NCI-H774 (cell line): ENCODE data around the gene CDKN2D.
"Not testable (repeated sequence)": the region's sequence is repeated elsewhere in the genome, so short reads cannot be mapped to it uniquely, and the experiment has no call there.

Source experiments
- DNase-seq: peaks from one replicate; lab custom pipeline; 2025; lab: John Stamatoyannopoulos, UW

The CDKN2D gene

DNA sequence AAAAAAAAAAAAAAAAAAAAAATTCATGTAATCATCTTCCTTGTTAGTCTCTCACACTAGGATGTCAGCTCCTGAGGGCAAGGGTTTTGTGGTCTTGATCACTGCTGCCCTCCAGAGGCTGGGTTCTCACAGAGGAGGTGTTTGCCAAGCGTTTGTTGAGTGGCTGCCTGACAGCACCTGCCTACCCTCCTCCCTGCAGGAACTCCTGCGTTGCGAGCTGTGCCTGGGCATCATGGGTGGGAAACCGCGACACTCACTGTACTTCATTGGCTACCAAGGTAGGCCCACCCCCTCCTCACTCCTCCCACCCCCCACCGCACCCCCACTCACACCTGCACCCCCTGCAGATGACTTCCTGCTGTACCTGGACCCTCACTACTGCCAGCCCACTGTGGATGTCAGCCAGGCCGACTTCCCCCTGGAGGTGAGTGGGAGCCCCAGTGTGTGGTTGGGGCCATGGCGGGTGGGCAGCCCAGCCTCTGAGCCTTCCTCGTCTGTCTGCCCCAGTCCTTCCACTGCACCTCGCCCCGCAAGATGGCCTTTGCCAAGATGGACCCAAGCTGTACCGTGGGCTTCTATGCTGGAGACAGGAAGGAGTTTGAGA lies 17.0 kb downstream of the CDKN2D start:
- no peak for DNase-seq

DNA sequence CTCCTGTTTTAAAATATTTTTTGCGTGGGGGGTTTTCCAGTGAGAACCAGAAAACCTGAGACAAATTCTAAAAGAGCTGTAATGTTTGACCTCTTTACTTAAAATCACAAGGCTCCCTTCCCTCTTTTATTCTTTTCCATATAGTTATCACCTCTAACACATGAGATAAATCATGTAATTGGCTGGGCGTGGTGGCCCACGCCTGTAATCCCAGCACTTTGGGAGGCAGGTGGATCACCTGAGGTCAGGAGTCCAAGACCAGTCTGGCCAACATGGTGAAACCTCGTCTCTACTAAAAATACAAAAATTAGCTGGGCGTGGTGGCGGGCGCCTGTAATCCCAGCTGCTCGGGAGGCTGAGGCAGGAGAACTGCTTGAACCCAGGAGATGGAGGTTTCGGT lies 17.8 kb downstream of the CDKN2D start:
- not testable (repeated sequence) for DNase-seq

DNA sequence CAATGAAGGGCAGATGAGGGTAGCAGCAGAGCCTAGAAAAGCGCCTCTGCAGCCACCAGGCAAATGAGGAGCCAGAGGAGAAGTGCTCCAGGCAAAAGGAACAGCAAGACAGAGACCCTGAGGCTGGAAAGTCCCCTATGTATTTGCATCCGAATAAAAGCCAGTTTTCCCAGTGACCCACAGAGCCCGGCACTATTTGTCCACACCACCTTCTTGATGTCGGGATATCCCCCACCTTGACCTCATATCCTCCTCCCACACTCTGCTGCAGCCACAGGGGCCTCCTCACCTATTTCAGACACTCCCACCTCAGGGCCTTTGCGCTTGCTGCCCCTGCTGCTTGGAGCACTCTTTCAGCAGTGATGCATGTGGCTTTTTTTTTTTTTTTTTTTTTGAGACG lies 18.4 kb downstream of the CDKN2D start:
- no peak for DNase-seq

DNA sequence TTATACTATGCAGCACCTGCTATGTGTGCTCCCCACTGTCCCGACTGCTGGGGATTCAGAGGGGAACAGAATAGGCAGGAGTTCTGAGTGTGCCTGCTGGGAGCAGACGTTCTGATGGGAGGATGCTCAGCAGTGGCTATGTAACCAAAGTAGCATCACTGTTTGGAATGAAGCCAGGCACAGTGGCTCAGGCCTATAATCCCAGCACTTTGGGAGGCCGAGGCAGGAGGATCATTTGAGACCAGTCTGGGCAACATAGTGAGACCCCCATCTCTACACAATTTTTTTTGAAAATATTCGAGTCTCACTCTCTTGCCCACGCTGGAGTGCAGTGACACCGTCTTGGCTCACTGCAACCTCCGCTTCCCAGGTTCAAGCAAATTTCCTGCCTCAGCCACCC lies 19.0 kb downstream of the CDKN2D start:
- DNase-seq: no peak

DNA sequence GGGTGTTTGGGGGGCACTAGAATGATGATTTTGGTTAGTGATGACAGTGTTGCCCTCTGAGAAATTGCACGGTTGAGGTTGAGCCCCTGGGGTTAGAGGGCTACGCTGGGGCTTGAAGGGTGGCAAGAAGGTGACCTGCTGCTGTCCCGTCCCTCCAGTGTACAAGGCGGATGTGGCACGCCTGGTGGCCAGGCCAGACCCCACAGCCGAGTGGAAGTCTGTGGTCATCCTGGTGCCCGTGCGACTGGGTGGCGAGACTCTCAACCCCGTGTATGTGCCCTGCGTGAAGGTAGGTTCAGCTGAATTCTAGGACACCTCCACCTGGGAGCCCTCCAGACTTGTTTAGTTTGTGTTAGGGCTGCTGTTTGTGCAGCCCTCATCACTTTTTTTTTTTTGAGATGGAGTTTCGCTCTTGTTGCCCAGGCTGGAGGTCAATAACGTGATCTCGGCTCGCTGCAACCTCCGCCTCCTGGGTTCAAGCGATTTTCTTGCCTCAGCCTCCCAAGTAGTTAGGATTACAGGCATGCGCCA lies 20.0 kb downstream of the CDKN2D start:
- no peak for DNase-seq

DNA sequence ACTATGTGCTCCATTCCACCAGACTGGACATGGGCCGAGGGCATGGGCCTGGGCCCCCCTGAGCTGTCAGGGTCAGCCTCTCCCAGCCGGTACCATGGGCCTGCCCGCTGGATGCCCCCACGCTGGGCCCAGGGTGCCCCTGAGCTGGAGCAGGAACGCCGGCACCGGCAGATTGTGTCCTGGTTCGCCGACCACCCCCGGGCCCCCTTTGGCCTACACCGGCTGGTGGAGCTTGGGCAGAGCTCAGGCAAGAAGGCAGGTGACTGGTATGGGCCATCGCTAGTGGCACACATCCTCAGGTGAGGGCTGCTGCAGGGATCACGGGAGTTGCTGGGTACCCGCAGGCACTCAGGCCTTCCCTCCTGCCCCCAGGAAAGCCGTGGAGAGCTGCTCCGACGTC lies 22.0 kb downstream of the CDKN2D start:
- DNase-seq: no peak

DNA sequence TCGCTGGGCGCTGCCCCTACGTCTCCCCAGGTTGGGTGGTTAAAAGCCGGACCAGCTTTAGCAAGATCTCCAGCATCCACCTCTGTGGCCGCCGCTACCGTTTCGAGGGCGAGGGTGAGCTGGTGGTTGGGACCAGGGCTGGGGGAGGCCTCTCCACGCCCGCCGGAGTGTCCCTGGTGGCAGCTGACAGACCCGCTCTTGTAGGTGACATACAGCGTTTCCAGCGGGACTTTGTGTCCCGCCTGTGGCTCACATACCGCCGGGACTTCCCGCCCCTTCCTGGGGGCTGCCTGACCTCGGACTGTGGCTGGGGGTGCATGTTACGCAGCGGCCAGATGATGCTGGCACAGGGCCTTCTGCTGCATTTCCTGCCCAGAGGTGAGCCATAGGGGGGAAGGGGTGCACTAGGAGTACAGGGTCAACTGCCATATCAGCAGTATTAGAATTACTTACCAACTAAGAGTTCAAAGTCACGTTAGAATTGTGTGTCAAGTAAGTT lies 24.0 kb downstream of the CDKN2D start:
- no peak for DNase-seq

DNA sequence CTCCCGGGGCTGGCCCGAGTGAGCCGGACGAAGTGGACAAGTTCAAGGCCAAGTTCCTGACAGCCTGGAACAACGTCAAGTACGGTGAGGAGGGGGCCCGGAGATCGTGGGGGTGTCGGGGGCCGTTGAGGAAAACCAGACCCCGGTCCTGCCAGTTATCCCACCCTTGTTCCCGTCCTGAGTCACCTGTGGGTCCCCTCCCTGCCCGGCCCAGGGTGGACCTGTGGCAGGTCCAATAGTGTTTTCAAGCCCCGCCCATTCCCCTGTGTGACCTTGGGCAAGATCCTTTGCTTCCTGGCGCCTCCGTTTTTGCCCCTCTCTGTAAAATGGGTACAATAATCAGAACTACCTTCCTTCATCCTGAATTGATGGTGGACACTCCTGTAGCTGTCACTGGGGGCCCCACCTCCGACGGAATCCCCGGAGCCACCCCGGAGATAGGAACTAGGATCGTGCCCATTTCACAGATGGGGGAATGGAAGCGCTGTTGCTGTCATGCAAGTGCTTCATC lies 24.5 kb downstream of the CDKN2D start:
- no peak for DNase-seq

DNA sequence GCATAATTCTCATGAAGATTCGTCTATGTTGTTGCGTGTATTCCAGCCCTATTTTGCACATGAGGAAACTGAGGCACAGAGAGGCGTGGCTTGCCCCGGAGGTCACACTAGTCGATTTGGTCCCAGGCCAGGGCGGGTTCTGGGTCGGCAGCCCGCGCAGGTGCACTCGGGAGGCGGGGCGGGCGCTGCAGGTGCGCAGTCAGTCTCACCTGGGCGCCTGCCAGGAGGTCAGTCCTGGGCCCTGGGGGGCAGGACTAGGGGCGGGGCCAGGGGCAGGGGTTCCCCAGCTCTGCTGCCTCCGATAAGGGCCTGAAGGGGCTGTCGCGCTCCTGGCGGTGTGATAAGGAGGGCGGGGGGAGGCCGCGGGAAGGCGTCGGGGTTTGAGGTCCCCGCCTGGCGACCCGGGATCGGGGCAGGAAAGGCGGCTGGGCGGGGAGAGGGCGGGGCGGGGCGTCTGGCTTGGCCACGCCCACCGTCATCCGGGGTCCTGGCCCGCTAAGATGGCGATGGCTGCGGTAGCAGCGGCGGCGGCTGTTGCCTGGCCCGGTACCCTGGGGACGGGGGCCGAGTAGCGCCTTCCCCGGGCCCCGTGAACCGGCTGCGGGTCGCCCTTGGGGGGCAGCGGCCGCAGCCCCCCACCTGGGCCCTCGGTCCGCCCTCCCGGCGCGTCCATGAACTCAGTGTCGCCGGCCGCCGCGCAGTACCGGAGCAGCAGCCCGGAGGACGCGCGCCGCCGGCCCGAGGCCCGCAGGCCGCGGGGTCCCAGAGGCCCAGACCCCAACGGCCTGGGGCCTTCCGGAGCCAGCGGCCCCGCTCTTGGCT lies 25.1 kb downstream of the CDKN2D start, which contains the start of gene ATG4D:
TSS of gene ATG4D (plus strand) at position 485 of the 822 bp plus-strand sequence. CDS start at position 672, 187 bp downstream.
- DNase-seq: peak; percentile 85

DNA sequence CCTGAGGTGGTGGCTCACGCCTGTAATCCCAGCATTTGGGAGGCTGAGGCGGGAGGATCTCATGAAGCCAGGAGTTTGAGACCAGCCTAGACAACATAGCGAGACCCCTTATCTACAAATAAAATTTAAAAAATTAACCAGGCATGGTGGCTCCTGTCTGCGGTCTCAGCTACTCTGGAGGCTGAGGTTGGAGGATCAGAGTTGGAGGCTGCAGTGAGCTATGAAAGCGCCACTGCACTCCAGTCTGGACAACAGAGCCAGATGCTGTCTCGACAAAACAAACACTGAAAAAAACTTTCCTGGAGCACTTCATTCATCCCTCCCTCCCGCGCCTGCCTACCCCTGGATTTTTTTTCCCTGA lies 25.7 kb downstream of the CDKN2D start:
- peak; percentile 61 for DNase-seq

DNA sequence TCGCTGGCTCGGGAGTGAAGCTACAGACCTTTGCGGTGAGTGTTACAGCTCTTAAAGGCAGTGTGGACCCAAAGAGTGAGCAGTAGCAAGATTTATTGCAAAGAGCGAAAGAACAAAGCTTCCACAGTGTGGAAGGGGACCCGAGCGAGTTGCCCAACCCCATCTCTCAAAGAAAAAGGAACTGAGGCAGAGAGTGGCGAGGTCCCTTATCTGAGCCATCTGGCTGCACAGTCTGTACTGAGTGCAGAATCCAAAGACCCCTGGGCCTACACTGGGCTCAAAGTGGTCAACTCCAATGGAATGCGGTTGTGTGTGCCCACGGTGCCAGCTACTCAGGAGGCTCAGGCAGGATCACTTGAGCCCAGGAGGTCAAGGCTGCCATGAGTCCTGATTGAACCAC lies 29.8 kb downstream of the CDKN2D start:
- DNase-seq: not testable (repeated sequence)

DNA sequence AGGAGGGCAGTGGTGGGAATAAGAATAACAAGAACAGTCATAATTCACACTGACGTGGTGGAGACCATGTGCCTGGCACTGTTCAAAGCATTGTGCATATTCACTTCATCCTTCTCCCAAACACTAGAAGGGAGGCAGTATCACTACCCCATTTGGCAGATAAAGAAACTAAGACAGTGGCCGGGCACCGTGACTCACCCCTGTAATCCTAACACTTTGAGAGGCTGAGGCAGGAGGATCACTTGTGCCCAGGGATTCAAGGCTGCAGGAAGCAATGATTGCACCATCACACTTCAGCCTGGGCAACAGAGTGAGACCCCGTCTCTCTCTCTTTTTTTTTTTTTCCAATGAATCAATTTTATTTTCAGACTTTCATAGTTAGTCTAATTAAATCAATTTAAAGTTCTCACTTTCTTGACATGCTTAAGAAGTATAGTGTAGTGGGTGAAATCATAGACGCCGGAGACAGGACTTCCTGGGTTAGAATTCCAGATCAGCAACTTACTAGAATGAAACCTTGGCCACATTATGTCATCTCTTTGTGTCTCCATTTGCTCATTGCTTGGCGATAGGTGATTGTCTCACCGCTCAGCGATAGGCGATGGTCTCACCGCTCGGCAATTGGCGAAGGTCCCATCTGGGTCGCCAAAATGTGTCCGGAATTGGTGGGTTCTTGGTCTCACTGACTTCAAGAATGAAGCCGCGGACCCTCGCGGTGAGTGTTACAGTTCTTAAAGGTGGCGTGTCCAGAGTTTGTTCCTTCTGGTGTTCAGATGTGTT lies 30.4 kb downstream of the CDKN2D start:
- DNase-seq: no peak

DNA sequence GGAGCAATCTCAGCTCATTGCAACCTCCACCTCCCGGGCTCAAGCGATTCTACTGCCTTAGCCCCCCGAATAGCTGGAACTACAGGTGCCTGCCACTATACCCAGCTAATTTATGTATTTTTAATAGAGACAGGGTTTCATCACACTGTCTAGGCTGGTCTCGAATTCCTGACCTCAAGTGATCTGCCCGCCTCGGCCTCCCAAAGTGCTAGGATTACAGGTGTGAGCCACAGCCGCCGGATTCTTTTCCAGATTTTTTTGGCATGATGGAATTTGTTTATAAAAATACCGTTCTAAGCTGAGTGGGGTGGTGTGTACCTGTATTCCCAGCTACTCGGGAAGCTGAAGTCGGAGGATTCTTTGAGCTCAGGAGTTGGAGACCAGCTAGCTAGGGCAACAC lies 31.1 kb downstream of the CDKN2D start:
- no peak for DNase-seq

DNA sequence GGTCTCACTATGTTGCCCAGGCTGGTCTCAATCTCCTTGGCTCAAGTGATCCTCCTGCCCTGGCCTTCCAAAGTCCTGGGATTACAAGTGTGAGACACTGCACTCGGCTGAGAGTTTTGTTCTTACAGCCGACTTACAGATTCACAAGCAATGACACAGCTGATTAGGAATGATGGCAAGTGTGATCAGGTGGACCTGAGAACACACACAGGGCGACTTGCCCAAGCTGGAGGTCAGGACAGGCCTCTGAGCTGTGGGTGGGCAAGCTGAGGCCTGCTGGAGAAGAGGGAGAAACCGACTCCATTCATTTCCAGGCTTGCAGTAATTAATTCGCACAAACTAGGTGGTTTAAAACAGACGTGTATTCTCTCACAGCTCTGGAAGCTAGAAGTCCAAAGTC lies 33.2 kb downstream of the CDKN2D start:
- DNase-seq: no peak

DNA sequence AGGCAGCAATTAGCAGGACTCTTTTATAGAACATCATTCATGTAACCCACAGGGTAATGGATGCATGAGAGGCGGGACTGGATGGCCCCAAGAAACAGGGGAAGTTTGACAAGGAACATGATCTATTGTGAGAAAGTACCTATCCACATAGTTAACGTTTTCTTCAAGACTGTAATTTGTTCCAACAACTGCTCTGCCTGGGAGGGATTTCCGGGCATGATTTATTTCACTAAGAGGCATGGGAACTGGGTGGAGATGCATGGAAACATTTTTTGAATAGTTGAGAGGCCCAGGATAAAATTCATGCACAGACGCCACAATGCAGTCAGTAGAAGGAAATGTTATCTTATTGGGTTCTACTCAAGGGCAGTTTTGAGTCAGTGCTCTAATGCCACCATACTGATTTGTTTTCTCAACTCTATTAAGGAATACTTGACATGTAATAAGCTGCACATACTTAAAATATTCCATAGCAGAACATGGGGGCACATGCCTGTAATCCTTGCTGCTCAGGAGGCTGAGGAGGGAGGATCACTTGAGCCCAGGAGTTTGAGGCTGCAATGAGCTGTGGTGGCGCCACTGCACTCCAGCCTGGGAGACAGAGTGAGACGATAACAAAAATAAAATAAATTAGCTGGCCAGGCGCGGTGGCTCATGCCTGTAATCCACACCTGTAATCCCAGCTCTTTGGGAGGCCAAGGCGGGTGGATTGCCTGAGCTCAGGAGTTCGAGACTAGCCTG lies 35.0 kb downstream of the CDKN2D start:
- no peak for DNase-seq

DNA sequence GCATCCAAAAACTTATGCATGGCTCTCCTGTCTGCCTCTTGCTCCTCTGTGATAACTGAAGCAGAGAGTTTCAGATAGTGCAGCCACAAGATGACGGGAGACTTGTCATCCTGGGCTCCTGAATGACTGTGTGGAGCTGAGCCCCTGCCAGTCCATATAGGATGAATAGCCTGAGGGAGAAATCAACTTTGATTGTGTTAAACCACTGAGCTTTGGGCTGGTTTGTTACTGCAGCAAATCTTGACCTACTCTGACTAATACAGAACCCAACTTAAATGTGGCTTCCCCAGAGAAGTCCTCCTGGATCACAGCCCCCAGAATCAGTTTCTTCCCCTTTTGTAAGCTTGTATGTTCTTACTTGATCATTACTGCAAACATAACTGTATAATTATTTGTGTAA lies 36.3 kb downstream of the CDKN2D start:
- DNase-seq: no peak

DNA sequence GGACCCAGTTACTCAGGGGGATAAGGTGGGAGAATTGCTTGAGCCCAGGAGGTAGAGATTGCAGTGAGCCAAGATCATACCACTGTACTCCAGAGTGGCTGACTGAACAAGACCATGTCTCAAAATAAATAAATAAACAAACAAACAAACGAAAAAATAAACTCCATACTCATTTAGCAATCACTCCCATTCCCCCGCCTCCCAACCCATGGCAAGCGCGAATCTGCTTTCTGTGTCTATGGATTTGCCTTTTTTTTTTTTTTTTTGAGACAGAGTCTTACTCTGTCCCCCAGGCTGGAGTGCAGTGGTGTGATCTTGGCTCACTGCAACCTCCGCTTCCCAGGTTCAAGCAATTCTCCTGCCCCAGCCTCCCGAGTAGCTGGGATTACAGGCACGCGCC lies 41.9 kb downstream of the CDKN2D start:
- DNase-seq: not testable (repeated sequence)

DNA sequence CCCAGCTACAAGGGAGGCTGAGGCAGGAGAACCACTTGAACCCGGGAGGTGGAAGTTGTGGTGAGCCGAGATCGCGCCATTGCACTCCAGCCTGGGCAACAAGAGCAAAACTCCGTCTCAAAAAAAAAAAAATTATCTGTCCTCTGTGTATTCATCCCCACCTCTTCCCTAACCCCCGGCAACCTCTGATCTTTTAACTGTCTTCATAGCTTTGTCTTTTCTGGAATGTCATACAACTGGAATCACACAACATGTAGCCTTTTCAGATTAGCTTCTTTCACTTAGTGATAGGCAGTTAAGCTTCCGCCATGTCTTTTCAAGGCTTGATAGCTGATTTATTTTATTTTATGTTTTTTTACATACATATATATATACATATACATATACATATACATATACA lies 43.1 kb downstream of the CDKN2D start:
- no peak for DNase-seq

DNA sequence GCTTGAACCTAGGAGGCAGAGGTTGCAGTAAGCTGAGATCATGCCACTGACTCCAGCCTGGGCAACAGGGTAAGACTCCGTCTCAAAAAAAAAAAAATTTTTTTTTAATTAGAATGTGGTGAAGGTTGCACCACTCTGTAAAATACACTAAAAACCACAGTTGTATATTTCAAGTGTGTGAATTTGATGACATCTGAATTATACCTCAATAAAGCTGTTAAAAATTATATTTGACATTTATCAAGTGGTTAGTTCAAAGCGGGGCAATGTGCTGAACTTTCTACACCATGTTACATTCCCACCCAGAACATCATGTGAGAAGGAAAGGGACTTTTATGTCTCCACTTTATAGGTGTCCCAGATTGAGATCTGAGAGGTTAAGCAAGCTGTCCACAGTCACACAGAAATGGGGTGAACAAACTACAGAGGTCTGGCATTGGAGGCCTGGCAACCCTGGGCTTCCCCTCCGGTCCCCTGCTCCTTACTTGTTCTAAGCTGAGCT lies 45.6 kb downstream of the CDKN2D start:
- no peak for DNase-seq

DNA sequence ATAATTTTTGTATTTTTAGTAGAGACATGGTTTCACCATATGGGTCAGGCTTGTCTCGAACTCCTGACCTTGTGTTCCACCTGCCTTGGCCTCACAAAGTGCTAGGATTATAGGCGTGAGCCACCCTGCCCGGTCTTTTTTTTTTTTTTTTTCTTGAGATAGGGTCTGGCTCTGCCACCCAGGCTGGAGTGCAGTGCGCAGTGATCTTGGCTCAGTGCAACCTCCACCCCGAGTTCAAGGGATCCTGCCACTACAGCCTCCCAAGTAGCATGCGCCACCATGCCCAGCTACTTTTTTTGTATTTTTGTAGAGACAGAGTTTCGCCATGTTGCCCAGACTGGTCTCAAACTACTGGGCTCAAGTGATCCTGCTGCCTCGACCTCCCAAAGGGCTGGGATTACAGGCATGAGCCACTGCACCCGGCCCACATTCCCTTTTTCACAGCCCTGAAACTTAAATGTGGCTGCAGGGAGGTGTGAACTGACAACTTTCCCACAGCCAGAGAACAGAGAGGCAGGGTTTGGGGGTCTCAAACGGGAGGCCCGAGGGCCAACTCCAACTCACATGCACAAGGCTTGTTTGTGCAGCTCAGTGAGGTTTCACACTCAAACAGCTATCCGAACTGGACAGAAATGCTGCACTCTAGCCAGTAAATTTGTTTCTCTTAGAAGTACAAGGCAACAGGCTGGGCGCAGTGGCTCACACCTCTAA lies 47.2 kb downstream of the CDKN2D start:
- no peak for DNase-seq
